ENCODE data around the gene NKX1-1. TPM values are rescaled to one million over a fixed set of nuclear protein-coding genes. Genes with fewer than 3 reads are reported as not detected.
"Not testable (repeated sequence)": the region's sequence is repeated elsewhere in the genome, so short reads cannot be mapped to it uniquely, and the experiment has no call there.

Gene NKX1-1
- total RNA-seq, 1 donor from 2014 or later, result not detected

- Mint-ChIP-seq H3K36me3 (ENCODE audit: unreplicated experiment) (peaks cover 10% of the 10 kb centered on the region), H3K9me3 (ENCODE audit: unreplicated experiment) (peaks cover 12% of the 10 kb centered on the region)
- no peak for DNase-seq (ENCODE audit: extremely low spot score, unreplicated experiment)
Measured at GRCh38 chr4:1393866-1394265, 12.4 kb downstream of the NKX1-1 start.

DNA sequence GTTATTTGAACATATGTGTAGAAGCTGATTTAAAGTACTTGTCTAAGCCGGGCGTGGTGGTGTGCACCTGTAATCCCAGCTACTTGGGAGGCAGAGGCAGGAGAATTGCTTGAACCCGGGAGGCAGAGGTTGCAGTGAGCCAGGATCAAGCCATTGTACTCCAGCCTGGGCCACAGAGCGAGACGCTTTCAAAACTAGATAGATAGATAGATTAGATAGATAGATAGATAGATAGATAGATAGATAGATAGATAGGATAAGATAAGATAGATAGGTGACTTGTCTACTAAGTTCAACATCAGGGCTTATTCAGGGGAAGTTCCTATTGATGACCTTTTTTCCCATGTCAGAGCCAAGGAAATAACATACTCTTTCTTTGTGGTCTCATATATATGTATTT is 12.9 kb downstream of the NKX1-1 start:
- H3K27me3 Mint-ChIP-seq (ENCODE audit: unreplicated experiment); H3K4me1 Mint-ChIP-seq (ENCODE audit: unreplicated experiment); DNase-seq (ENCODE audit: extremely low spot score, unreplicated experiment); H3K4me3 Mint-ChIP-seq (ENCODE audit: unreplicated experiment); H3K27ac Mint-ChIP-seq (ENCODE audit: unreplicated experiment): not testable (repeated sequence)
- H3K36me3 Mint-ChIP-seq (ENCODE audit: unreplicated experiment), result peaks cover 15% of the 10 kb centered on the region
- H3K9me3 Mint-ChIP-seq (ENCODE audit: unreplicated experiment), result peaks cover 17% of the 10 kb centered on the region

More at GRCh38 chr4:1393866-1394265, 12.4 kb downstream of the NKX1-1 start:
- Mint-ChIP-seq H3K4me3 (ENCODE audit: unreplicated experiment) (no peak overlapping the region), H3K4me1 (ENCODE audit: unreplicated experiment) (no peaks in the 10 kb centered on the region), H3K27ac (ENCODE audit: unreplicated experiment) (no peak overlapping the region), H3K27me3 (ENCODE audit: unreplicated experiment) (no peaks in the 10 kb centered on the region)
- TF ChIP-seq, protein P1, sequence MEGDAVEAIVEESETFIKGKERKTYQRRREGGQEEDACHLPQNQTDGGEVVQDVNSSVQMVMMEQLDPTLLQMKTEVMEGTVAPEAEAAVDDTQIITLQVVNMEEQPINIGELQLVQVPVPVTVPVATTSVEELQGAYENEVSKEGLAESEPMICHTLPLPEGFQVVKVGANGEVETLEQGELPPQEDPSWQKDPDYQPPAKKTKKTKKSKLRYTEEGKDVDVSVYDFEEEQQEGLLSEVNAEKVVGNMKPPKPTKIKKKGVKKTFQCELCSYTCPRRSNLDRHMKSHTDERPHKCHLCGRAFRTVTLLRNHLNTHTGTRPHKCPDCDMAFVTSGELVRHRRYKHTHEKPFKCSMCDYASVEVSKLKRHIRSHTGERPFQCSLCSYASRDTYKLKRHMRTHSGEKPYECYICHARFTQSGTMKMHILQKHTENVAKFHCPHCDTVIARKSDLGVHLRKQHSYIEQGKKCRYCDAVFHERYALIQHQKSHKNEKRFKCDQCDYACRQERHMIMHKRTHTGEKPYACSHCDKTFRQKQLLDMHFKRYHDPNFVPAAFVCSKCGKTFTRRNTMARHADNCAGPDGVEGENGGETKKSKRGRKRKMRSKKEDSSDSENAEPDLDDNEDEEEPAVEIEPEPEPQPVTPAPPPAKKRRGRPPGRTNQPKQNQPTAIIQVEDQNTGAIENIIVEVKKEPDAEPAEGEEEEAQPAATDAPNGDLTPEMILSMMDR (IDR thresholded peaks at IDR 0.05), result no peak

GRCh38 chr4:1385373-1386340 is 20.6 kb downstream of the NKX1-1 start:
- Mint-ChIP-seq H3K27ac (ENCODE audit: unreplicated experiment) (no peak overlapping the region), H3K9me3 (ENCODE audit: unreplicated experiment) (peaks cover 18% of the 10 kb centered on the region), H3K36me3 (ENCODE audit: unreplicated experiment) (peaks cover 27% of the 10 kb centered on the region), H3K4me1 (ENCODE audit: unreplicated experiment) (no peaks in the 10 kb centered on the region), H3K27me3 (ENCODE audit: unreplicated experiment) (no peaks in the 10 kb centered on the region), H3K4me3 (ENCODE audit: unreplicated experiment) (no peak overlapping the region)
- TF ChIP-seq, protein P1 (IDR thresholded peaks at IDR 0.05), result no peak
- no peak for DNase-seq (ENCODE audit: extremely low spot score, unreplicated experiment)

DNA sequence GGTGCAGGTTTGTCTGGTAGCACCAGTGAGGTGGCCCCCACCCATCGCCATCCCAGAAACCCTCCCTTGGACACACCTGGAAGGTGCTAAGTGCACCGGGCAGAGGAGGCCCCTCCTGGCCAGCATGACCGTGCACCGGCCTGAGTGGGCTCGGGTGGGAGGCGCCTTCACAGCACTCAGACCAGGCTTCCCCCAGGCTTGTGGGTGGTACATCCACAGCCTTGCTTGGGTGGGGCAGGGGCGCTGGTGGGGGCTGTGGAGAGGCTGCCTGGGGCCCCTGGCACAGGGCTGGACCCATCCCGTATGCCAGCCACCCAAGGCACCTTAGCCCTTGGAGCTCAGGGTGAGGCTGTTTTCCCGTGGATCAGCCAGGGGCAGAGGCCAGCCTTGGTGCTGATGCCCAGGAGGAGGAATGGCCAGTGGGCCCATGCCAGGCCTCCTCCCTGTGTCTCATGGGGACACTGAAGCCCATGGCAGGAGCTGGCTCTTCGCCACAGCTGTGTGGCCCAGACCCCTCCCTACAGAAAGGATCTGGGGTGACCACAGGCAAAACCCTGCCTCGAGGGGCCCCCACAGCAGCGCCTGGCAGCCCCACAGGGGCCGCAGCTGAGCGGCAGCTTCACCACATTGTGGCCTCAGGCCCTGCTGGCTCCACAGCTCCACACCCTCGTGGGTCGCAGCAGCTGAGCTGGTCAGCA is 21.4 kb downstream of the NKX1-1 start:
- no peaks in the 10 kb centered on the region for H3K27me3 Mint-ChIP-seq (ENCODE audit: unreplicated experiment)
- H3K9me3 Mint-ChIP-seq (ENCODE audit: unreplicated experiment), result peaks cover 14% of the 10 kb centered on the region
- H3K4me1 Mint-ChIP-seq (ENCODE audit: unreplicated experiment), result no peaks in the 10 kb centered on the region
- H3K36me3 Mint-ChIP-seq (ENCODE audit: unreplicated experiment), result peaks cover 24% of the 10 kb centered on the region
- TF ChIP-seq, protein P1 (IDR thresholded peaks at IDR 0.05), result no peak
- no peak overlapping the region for H3K27ac Mint-ChIP-seq (ENCODE audit: unreplicated experiment)
- H3K4me3 Mint-ChIP-seq (ENCODE audit: unreplicated experiment), result no peak overlapping the region
- DNase-seq (ENCODE audit: extremely low spot score, unreplicated experiment), result no peak

GRCh38 chr4:1383728-1384591 is 22.3 kb downstream of the NKX1-1 start:
- no peak overlapping the region for H3K27ac Mint-ChIP-seq (ENCODE audit: unreplicated experiment)
- no peaks in the 10 kb centered on the region for H3K27me3 Mint-ChIP-seq (ENCODE audit: unreplicated experiment)
- no peak overlapping the region for H3K4me3 Mint-ChIP-seq (ENCODE audit: unreplicated experiment)
- peaks cover 22% of the 10 kb centered on the region for H3K36me3 Mint-ChIP-seq (ENCODE audit: unreplicated experiment)
- TF ChIP-seq, protein P1 (IDR thresholded peaks at IDR 0.05), result no peak
- DNase-seq (ENCODE audit: extremely low spot score, unreplicated experiment), result no peak
- peaks cover 13% of the 10 kb centered on the region for H3K9me3 Mint-ChIP-seq (ENCODE audit: unreplicated experiment)
- H3K4me1 Mint-ChIP-seq (ENCODE audit: unreplicated experiment), result no peaks in the 10 kb centered on the region
